Thyroid gland (tissue), 4 donors: ENCODE data around the gene SMR3B. TPM values are rescaled to one million over a fixed set of nuclear protein-coding genes. Genes with fewer than 3 reads are reported as not detected.

ENCODE experiments used
- DNase-seq, 2 donors: peaks; one replicate each; pipeline ENCODE4 v3.0.0-alpha.2; 2019
- H3K27ac ChIP-seq, 3 donors: fragments of 200-600 bp; sonication (generic); 1 replicate in 2 of 3; 2 replicates in 1 of 3; pipeline ENCODE4 v1.5.1; 2016 to 2019; ENCODE audit warnings: mild to moderate bottlenecking in 1 of 3, moderate library complexity in 1 of 3
- H3K27me3 ChIP-seq: fragments of 200-600 bp; sonication (generic); one replicate; pipeline ENCODE4 v1.5.1; 2019
- H3K36me3 ChIP-seq, 2 donors: fragments of 200-600 bp; sonication (generic); one replicate each; pipeline ENCODE4 v1.5.1; 2016 to 2019
- H3K4me1 ChIP-seq, 2 donors: fragments of 200-600 bp; sonication (generic); one replicate each; pipeline ENCODE4 v1.5.1; 2017 to 2019
- H3K4me3 ChIP-seq, 3 donors: fragments of 200-600 bp; sonication (generic); replicated peaks in 1 of 3; 1 replicate in 2 of 3; 2 replicates in 1 of 3; pipeline ENCODE4 v1.5.1; 2016; ENCODE audit warnings: mild to moderate bottlenecking in 1 of 3
- H3K9me3 ChIP-seq: fragments of 200-600 bp; sonication (generic); one replicate; pipeline ENCODE4 v1.5.1; 2017
- POLR2A ChIP-seq, 2 donors: fragments of 450-650 bp; IDR thresholded peaks; one replicate each; pipeline ENCODE4 v1.6.1; 2017; ENCODE audit warnings: antibody characterized with exemption in 2 of 2, mild to moderate bottlenecking in 2 of 2, moderate library complexity in 1 of 2
- WGBS, 2 donors: methylation state at CpG; one replicate each; pipeline ENCODE4 v1.1.5; 2017; 5-methylcytosine and 5-hydroxymethylcytosine counted together
- intact Hi-C: fragments of 100-400 bp; cut with DNase I; formaldehyde crosslinking; loops from one replicate; pipeline ENCODE4 v1.15.1; 2023
- total RNA-seq, 4 donors: library from RNA; depleted of rRNA; stranded (reverse); fragments of >200 nt; gene quantifications; one replicate each; pipeline ENCODE4 v1.2.3, GENCODE V29; 2016
- TF ChIP-seq, protein P1 (sequence below), 6 experiments: fragments of 200-600 bp in 3 of 6; fragments of 450-650 bp in 3 of 6; sonication (generic) in 3 of 6; IDR thresholded peaks; one replicate each; pipeline ENCODE4 v1.5.1; 2016 to 2019; ENCODE audit warnings: antibody characterized with exemption in 6 of 6, mild to moderate bottlenecking in 2 of 6, inconsistent platforms in 1 of 6, moderate library complexity in 1 of 6

Gene SMR3B
- total RNA-seq, 4 donors from 2014 or later = not detected

DNA sequence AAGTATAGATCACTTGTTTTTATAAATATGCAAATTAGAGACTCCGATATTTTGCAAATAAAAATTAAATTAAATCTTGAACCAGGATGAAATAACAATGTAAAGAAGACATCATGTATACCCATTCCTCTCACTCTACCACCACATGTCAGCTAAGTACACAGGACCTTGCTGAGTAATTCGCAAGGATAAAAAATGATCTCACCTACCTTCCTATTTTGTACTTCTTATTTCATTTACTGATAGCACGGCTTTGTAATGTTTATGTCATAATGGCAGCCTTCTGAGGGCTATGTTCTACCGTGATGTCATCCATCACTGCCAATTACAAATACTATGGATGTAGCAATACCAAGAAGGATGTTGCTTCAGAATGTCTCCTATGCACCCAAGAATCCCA, 10.9 kb upstream of the SMR3B start:
- intact Hi-C loops = no loop called here
- H3K4me3 ChIP-seq = no peak overlapping the region
- no peaks in the 10 kb centered on the region for H3K4me1 ChIP-seq
- WGBS, 2 donors = 90 to 94% methylated on average over 4 of the region's 4 CpGs
- no peak overlapping the region for H3K27ac ChIP-seq
- TF ChIP-seq, protein P1, sequence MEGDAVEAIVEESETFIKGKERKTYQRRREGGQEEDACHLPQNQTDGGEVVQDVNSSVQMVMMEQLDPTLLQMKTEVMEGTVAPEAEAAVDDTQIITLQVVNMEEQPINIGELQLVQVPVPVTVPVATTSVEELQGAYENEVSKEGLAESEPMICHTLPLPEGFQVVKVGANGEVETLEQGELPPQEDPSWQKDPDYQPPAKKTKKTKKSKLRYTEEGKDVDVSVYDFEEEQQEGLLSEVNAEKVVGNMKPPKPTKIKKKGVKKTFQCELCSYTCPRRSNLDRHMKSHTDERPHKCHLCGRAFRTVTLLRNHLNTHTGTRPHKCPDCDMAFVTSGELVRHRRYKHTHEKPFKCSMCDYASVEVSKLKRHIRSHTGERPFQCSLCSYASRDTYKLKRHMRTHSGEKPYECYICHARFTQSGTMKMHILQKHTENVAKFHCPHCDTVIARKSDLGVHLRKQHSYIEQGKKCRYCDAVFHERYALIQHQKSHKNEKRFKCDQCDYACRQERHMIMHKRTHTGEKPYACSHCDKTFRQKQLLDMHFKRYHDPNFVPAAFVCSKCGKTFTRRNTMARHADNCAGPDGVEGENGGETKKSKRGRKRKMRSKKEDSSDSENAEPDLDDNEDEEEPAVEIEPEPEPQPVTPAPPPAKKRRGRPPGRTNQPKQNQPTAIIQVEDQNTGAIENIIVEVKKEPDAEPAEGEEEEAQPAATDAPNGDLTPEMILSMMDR (IDR thresholded peaks at IDR 0.05) = no peak
- no peak for TF ChIP-seq POLR2A (IDR thresholded peaks at IDR 0.05)
- no peak for DNase-seq
- no peaks in the 10 kb centered on the region for H3K36me3 ChIP-seq
- H3K27me3 ChIP-seq = no peaks in the 10 kb centered on the region
- no peaks in the 10 kb centered on the region for H3K9me3 ChIP-seq

- WGBS, 2 donors = 80 to 81% methylated on average over 3 of the region's 3 CpGs
- no peak for DNase-seq
- TF ChIP-seq, protein P1 (IDR thresholded peaks at IDR 0.05) = no peak
- TF ChIP-seq POLR2A (IDR thresholded peaks at IDR 0.05) = no peak
- intact Hi-C loops = no loop called here
- Histone ChIP-seq H3K27me3 (no peaks in the 10 kb centered on the region), H3K4me3 (no peak overlapping the region), H3K4me1 (no peaks in the 10 kb centered on the region), H3K36me3 (no peaks in the 10 kb centered on the region), H3K9me3 (no peaks in the 10 kb centered on the region), H3K27ac (no peak overlapping the region)
Measured at GRCh38 chr4:70372760-70373159, 10.2 kb upstream of the SMR3B start.

DNA sequence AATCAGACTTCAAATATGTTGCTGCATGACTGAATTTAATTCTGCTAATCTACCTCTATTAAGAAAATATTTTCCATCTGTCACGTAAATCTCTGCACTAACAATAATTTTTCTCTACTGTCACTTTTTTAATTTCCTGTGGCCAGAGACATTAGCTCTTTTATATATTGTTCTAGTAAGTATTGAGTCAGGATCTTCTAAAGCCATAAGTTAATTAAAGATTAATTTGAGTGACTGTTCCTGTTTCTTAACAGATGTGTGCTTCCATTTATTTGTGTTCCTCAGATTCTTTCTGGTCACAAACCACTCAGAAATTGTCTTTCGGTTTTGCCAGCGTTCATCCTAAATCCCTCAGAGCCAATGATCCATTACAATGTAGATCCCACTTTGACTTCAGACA, 2.4 kb upstream of the SMR3B start:
- Histone ChIP-seq H3K4me3 (no peak overlapping the region), H3K36me3 (no peaks in the 10 kb centered on the region), H3K27ac (no peak overlapping the region), H3K9me3 (no peaks in the 10 kb centered on the region), H3K27me3 (no peaks in the 10 kb centered on the region), H3K4me1 (no peaks in the 10 kb centered on the region)
- no peak for DNase-seq
- intact Hi-C loops = no loop called here
- WGBS, 2 donors = 77 to 85% methylated on average over 3 of the region's 3 CpGs
- TF ChIP-seq, protein P1 (IDR thresholded peaks at IDR 0.05) = no peak
- no peak for TF ChIP-seq POLR2A (IDR thresholded peaks at IDR 0.05)

GRCh38 chr4:70392057-70392776, 9.3 kb downstream of the SMR3B start:
- no peak for DNase-seq
- Histone ChIP-seq H3K27ac (no peak overlapping the region), H3K4me1 (no peaks in the 10 kb centered on the region), H3K27me3 (no peaks in the 10 kb centered on the region), H3K9me3 (no peaks in the 10 kb centered on the region), H3K4me3 (no peak overlapping the region), H3K36me3 (no peaks in the 10 kb centered on the region)
- TF ChIP-seq, protein P1 (IDR thresholded peaks at IDR 0.05) = no peak
- TF ChIP-seq POLR2A (IDR thresholded peaks at IDR 0.05) = no peak
- 42 to 61% methylated on average over 2 of the region's 2 CpGs for WGBS, 2 donors
- intact Hi-C loops = no loop called here

DNA sequence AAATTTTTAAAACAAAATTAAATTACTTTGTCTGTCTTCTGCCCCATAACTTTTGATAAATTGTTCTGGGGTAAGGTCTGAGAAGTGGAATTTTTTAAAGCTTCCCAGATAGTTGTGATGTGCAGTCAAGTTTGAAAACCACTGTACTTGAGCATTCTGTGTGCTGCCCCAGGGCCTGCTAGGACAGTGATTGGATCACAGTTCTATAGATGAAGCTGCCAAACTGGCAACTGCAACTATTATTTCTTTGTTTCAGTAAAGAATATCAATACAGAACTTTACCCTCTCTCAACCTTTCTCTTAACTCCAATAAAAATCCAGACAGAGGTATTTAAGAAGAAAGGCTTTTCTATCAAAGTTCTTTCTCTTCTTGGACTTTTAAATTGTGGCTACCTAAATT, 14.6 kb downstream of the SMR3B start, which contains the start of gene OPRPN:
Gene OPRPN (plus strand): TSS at position 361 of the 400 bp plus-strand sequence. CDS start 1,346 bp downstream, outside the sequence.
- TF ChIP-seq, protein P1 (IDR thresholded peaks at IDR 0.05) = no peak
- no peak for TF ChIP-seq POLR2A (IDR thresholded peaks at IDR 0.05)
- H3K27ac ChIP-seq = no peak within 1 kb of the TSS
- no peaks in the 10 kb centered on the region for H3K4me1 ChIP-seq
- DNase-seq = no peak
- H3K9me3 ChIP-seq = no peaks in the 10 kb centered on the region
- H3K36me3 ChIP-seq = no peaks in the 10 kb centered on the region
- no peak within 1 kb of the TSS for H3K4me3 ChIP-seq
- H3K27me3 ChIP-seq = no peaks in the 10 kb centered on the region
- intact Hi-C loops = no loop called here
